HG02852 (cell line): ENCODE measurements around the gene MSMB.
"Not testable (repeated sequence)": the region's sequence is repeated elsewhere in the genome, so short reads cannot be mapped to it uniquely, and the experiment has no call there.

Experiments used
- ATAC-seq: cut with Tn5 transposase; IDR thresholded peaks from one replicate; pipeline ENCODE4 v1.9.1; 2021; ENCODE audit warnings: mild to moderate bottlenecking, moderate library complexity; ENCODE audit not compliant: unreplicated experiment

MSMB gene

GRCh38 chr10:46070749-46071148 is 24.7 kb upstream of the MSMB start:
- no peak for ATAC-seq

DNA sequence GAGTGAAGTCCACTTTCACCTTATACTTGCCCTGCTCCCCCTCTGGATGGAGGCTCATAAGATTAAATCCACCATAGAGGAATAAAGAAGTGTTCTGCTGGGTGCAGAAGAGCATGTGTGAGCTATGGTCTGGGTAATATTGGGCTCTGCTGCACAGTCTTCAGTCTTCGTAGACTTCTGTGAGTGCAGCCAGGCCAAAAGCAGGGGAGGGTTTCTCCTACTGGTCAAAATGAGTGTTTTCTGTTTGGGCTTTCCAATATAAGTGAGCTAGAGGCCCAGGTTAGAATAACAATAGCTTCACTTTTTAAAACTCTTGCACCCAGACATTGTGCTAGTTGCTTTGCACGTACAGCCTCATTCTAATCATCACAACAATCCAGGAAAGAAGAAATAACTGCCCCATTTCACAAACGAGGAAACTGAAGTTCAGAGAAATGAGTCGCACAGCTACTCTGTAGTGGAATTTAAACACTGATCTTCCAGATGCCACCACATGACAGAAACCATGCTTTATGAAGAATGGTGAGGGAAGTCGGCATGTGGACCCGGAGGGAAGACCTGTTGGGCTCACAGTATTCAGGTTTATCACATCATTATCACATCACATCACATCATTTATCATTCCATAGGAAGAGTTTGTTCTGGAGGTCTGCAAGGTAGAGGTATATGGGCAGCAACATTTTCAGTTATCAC is 23.8 kb upstream of the MSMB start:
- ATAC-seq, result no peak

GRCh38 chr10:46068905-46069304 is 22.8 kb upstream of the MSMB start:
- ATAC-seq, result no peak

DNA sequence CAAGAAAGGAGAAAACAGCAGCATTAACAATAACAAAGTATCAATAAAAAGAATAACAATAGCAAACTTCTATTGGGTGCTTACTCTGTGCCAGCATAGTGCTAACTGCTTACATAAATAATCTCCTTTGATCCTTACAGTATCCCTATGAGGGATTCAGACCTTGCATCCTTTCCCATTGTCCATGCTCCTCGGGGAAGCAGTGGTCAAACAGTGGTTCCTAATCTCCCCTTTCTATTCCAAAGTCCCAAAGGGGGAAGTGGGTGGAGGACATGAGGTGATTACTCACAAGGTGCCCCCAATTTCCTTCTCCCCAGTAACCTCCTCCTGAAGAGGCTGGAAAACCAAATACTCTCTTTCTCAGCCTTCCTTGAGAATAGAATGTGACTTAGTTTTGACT is 22.0 kb upstream of the MSMB start:
- no peak for ATAC-seq

DNA sequence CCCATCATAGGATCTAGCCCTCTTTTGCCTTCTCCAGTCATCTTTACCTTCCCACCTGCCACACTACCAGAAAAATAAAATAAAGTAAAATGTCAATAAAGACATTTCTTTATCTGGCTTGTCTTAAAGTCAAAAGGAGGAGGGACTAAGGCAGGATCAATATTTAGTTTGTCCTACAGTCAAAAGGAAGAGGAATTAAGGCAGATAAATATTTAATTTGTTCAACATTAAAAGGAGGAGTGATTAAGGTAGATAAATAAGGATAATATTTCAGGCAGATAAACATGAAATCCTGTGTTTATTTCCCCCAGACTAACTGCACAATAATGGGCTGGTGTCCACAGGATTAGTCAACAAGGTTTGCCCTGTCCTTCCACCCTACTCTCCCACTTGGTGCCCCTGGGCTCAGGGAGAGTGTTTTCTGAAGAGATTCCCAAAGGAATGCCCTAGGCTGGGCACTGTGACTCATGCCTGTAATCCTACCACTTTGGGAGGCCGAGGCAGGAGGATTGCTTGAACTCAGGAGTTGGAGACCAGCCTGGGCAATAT is 18.3 kb upstream of the MSMB start:
- ATAC-seq, result no peak

- no peak for ATAC-seq
These were observed 16.8 kb upstream of the MSMB start for GRCh38 chr10:46062723-46063428.

- ATAC-seq, result no peak
These were observed 14.6 kb upstream of the MSMB start for GRCh38 chr10:46060706-46061105.

- not testable (repeated sequence) for ATAC-seq
These were observed 11.9 kb upstream of the MSMB start for GRCh38 chr10:46057927-46058326.

GRCh38 chr10:46057038-46057437 is 11.0 kb upstream of the MSMB start:
- no peak for ATAC-seq

DNA sequence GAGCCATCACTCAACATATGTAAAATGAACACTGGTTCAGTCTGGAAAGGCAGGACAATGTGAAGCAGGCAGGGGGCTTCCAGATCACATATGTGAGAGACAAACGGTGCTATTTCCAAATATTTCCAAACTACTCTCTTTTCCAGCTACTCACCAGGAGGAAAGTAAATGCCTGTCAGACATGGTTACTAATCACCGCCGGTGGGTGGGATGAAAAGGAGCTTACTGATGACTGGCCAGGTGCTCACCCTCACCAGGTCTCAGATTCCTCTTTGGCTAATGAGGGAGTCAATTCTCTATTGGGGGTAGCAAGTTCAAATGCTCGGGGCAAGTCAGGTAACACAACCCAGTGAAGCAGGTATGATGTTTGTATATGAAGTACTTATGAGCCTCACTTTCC is 9.7 kb upstream of the MSMB start:
- ATAC-seq, result no peak

DNA sequence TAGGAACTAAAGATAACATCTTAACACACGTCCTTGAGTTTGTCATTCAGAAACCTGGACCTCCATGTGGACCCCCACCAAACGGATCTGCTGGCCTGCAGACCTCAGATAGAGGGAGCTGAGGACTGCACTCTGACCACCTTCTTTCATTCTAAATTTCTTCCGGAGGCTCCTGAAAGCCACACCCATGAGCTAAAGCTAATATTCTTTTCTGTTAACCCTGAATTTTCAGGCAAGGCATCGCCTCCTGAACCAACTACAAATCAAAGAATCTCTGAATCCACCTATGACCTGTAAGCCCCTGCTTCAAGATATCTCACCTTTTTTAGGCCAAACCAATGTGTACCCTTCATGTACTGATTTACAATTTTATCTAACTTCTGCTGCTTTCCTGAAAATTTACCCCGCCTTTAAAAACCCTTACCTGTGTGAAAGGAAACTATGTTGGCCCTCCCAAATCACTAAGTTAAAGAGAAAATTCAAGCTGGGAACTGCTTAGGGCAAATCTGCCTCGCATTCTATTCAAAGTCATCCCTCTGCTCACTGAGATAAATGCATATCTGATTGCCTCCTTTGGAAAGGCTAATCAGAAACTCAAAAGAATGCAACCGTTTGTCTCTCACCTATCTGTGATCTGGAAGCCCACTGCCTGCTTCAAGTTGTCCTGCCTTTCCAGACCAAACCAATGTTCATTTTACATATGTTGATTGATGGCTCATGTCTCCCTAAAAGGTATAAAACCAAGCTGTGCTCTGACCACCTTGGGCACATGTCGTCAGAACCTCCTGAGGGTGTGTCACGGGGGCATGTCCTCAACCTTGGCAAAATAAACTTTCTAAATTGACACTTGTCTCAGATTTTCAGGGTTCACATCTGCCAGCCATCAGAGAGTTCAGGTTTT is 7.7 kb upstream of the MSMB start:
- ATAC-seq, result no peak

GRCh38 chr10:46052791-46053375 is 6.8 kb upstream of the MSMB start:
- ATAC-seq, result no peak

GRCh38 chr10:46052057-46052790 is 6.2 kb upstream of the MSMB start:
- no peak for ATAC-seq

GRCh38 chr10:46050941-46051623 is 5.0 kb upstream of the MSMB start:
- ATAC-seq, result no peak

DNA sequence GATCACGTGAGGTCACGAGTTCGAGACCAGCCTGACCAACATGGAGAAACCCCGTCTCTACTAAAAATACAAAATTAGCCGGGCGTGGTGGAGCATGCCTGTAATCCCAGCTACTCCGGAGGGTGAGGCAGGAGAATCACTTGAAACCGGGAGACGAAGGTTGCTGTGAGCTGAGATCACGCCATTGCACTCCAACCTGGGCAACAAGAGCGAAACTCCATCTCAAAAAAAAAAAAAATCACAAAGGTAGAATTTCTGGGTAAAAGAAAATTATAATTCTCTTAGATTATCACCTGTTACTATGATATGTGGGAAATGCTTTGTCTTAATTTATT is 3.4 kb upstream of the MSMB start:
- not testable (repeated sequence) for ATAC-seq

GRCh38 chr10:46048152-46048551 is 2.1 kb upstream of the MSMB start:
- ATAC-seq, result no peak

GRCh38 chr10:46042527-46042926 is 3.5 kb downstream of the MSMB start:
- no peak for ATAC-seq

GRCh38 chr10:46040004-46040403 is 6.1 kb downstream of the MSMB start:
- ATAC-seq, result no peak

DNA sequence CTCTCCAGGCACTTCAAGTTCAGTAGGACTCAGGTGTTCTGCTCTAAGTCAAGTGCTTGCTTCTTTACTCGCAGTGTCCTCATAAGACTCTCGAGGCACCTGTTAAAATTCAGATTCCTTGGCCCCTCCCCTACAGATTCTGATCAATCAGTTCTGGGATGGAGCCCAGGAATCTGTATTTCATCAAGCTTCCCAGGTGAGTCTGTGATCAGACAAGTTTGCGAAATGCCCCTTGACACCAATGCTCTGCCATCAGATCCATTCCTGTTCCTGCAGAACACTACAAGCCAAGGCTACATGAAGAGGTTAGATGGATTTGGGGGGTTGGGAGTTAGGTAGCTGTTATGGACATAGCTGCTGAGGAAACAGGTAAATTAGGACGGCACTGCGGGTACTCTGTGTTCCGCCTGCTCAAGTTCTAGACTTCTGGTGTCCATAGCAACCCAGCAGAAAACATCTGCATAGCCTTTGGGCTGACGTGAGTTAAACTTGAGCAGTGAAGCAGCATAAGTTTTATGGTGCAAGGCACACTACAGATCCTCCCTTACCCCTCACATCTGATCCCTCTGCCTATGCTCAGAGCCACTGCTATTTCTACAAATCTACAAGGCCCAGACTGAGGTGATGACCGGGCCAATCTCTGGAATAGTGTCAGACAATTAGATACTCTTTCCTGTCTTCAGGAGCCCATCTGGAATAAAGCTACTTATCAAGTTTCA is 8.8 kb downstream of the MSMB start:
- no peak for ATAC-seq
